ENCODE measurements around the gene SLC35F3. TPM values are rescaled to one million over a fixed set of nuclear protein-coding genes. Genes with fewer than 3 reads are reported as not detected.

SLC35F3 gene
- 0.29 TPM for polyA plus RNA-seq (2013, experiment 1 of 2)
- polyA plus RNA-seq (2013, experiment 2 of 2) = 0.25 TPM

- Histone ChIP-seq H3K27ac (ENCODE audit: low read depth, low read length, severe bottlenecking) (no peak within 1 kb of the TSS), H3K4me3 (ENCODE audit: extremely low read depth, insufficient read depth, low read length, poor library complexity, severe bottlenecking) (peak within 1 kb of the TSS; percentile 37), H3K4me1 (ENCODE audit: control insufficient read depth, insufficient read depth, low read length, poor library complexity, severe bottlenecking) (no peaks in the 10 kb centered on the region), H3K9me3 (ENCODE audit: control insufficient read depth, low read length) (no peaks in the 10 kb centered on the region), H3K36me3 (ENCODE audit: control insufficient read depth, insufficient read depth, low read length) (no peaks in the 10 kb centered on the region)
- 1% methylated on average over 43 to 84 of the region's 101 CpGs for WGBS, 2 experiments (ENCODE audit: insufficient coverage in 2 of 2)
Observed at GRCh38 chr1:233904633-233905415, at the start of gene SLC35F3. Gene SLC35F3, plus strand, starts transcription at chr1:233904676.

DNA sequence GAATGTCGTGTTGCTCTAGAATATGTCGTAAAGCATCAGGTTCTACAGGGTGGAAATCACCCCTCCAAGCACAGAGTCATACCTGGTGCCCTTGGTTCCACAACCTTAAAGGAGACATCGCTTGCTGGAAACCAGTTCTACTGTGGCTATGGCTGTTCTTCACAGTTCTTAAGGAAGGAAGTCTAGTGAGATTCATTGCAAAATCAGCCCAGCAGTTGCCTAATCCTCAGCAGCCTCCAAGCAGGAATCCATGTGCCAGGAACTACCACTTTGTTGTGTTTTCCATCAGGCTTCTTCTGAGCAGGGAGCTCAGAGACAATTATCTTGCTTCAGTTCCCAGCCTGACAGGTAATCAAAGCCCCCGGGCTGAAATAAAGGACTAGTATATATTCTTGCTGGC lies 45.0 kb upstream of the SLC35F3 start:
- Histone ChIP-seq H3K27ac (ENCODE audit: low read depth, low read length, severe bottlenecking) (no peak overlapping the region), H3K36me3 (ENCODE audit: control insufficient read depth, insufficient read depth, low read length) (no peaks in the 10 kb centered on the region), H3K9me3 (ENCODE audit: control insufficient read depth, low read length) (no peaks in the 10 kb centered on the region), H3K4me1 (ENCODE audit: control insufficient read depth, insufficient read depth, low read length, poor library complexity, severe bottlenecking) (peaks cover 4% of the 10 kb centered on the region), H3K4me3 (ENCODE audit: extremely low read depth, insufficient read depth, low read length, poor library complexity, severe bottlenecking) (no peak overlapping the region)
- WGBS, 2 experiments (ENCODE audit: insufficient coverage in 2 of 2) = 67% methylated on average over 1 of the region's 4 CpGs; no CpG with 5 or more reads in 1 of the 2 experiments

DNA sequence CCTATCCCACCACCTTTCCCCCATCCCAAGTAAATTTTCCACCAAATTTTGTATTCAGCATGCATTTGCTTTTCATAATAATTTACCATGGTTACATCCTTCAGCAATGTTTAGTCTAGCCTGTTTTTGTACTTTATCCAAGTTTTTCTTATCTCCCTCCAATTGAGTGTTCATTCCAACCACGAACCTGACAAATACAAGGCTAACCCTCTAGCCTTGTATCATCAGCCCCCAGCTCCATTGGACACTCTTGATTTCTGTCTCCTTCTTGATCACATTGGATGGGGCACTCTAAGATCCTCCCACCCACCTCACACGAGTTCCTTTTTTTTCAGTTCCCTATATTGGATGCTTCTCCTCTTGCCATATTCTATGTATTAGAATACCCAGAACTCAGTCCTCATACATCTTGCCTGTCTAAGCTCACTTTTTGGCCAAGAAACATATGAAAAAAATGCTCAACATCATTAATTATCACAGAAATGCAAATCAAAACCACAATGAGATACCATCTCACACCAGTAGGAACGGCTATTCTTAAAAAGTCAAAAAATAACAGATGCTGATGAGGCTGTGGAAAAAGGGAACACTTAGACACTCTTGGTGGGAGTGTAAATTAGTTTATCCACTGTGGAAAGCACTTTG lies 40.5 kb upstream of the SLC35F3 start:
- Histone ChIP-seq H3K36me3 (ENCODE audit: control insufficient read depth, insufficient read depth, low read length) (no peaks in the 10 kb centered on the region), H3K27ac (ENCODE audit: low read depth, low read length, severe bottlenecking) (no peak overlapping the region), H3K4me3 (ENCODE audit: extremely low read depth, insufficient read depth, low read length, poor library complexity, severe bottlenecking) (no peak overlapping the region), H3K9me3 (ENCODE audit: control insufficient read depth, low read length) (peaks cover 20% of the 10 kb centered on the region), H3K4me1 (ENCODE audit: control insufficient read depth, insufficient read depth, low read length, poor library complexity, severe bottlenecking) (no peaks in the 10 kb centered on the region)
- 73 to 83% methylated on average over 1 to 2 of the region's 3 CpGs for WGBS, 2 experiments (ENCODE audit: insufficient coverage in 2 of 2)

DNA sequence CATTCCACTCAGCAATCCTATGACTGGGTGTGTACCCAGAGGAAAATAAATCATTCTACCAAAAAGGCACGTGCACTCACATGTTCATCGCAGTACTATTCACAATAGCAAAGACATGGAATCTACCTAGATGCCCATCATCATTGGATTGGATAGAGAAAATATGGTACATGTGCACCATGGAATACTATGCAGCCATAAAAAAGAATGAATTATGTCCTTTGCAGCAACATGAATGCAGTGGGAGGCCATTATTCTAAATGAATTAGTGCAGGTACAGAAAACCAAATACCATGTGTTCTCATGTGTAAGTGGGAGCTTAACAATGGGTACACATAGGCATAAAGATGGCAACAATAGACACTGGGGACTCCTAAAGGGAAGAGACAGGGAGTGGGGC lies 39.9 kb upstream of the SLC35F3 start:
- Histone ChIP-seq H3K4me3 (ENCODE audit: extremely low read depth, insufficient read depth, low read length, poor library complexity, severe bottlenecking) (no peak overlapping the region), H3K27ac (ENCODE audit: low read depth, low read length, severe bottlenecking) (no peak overlapping the region), H3K4me1 (ENCODE audit: control insufficient read depth, insufficient read depth, low read length, poor library complexity, severe bottlenecking) (no peaks in the 10 kb centered on the region), H3K36me3 (ENCODE audit: control insufficient read depth, insufficient read depth, low read length) (no peaks in the 10 kb centered on the region), H3K9me3 (ENCODE audit: control insufficient read depth, low read length) (peaks cover 20% of the 10 kb centered on the region)
- WGBS, 2 experiments (ENCODE audit: insufficient coverage in 2 of 2) = 83% methylated on average over 1 of the region's 2 CpGs; no CpG with 5 or more reads in 1 of the 2 experiments

GRCh38 chr1:233865216-233865615 lies 39.3 kb upstream of the SLC35F3 start:
- Histone ChIP-seq H3K4me1 (ENCODE audit: control insufficient read depth, insufficient read depth, low read length, poor library complexity, severe bottlenecking) (no peaks in the 10 kb centered on the region), H3K27ac (ENCODE audit: low read depth, low read length, severe bottlenecking) (no peak overlapping the region), H3K9me3 (ENCODE audit: control insufficient read depth, low read length) (peaks cover 24% of the 10 kb centered on the region), H3K4me3 (ENCODE audit: extremely low read depth, insufficient read depth, low read length, poor library complexity, severe bottlenecking) (no peak overlapping the region), H3K36me3 (ENCODE audit: control insufficient read depth, insufficient read depth, low read length) (no peaks in the 10 kb centered on the region)
- WGBS, 2 experiments (ENCODE audit: insufficient coverage in 2 of 2) = 83 to 85% methylated on average over 1 of the region's 2 CpGs

GRCh38 chr1:233865902-233866301 lies 38.6 kb upstream of the SLC35F3 start:
- Histone ChIP-seq H3K36me3 (ENCODE audit: control insufficient read depth, insufficient read depth, low read length) (no peaks in the 10 kb centered on the region), H3K27ac (ENCODE audit: low read depth, low read length, severe bottlenecking) (no peak overlapping the region), H3K9me3 (ENCODE audit: control insufficient read depth, low read length) (peaks cover 24% of the 10 kb centered on the region), H3K4me3 (ENCODE audit: extremely low read depth, insufficient read depth, low read length, poor library complexity, severe bottlenecking) (no peak overlapping the region), H3K4me1 (ENCODE audit: control insufficient read depth, insufficient read depth, low read length, poor library complexity, severe bottlenecking) (no peaks in the 10 kb centered on the region)
- WGBS, 2 experiments (ENCODE audit: insufficient coverage in 2 of 2) = no CpG with 5 or more reads among the region's 1 CpG

- Histone ChIP-seq H3K27ac (ENCODE audit: low read depth, low read length, severe bottlenecking) (no peak overlapping the region), H3K4me1 (ENCODE audit: control insufficient read depth, insufficient read depth, low read length, poor library complexity, severe bottlenecking) (no peaks in the 10 kb centered on the region), H3K9me3 (ENCODE audit: control insufficient read depth, low read length) (peaks cover 24% of the 10 kb centered on the region), H3K36me3 (ENCODE audit: control insufficient read depth, insufficient read depth, low read length) (no peaks in the 10 kb centered on the region), H3K4me3 (ENCODE audit: extremely low read depth, insufficient read depth, low read length, poor library complexity, severe bottlenecking) (no peak overlapping the region)
- no CpG with 5 or more reads among the region's 2 CpGs for WGBS, 2 experiments (ENCODE audit: insufficient coverage in 2 of 2)
Observed at GRCh38 chr1:233867028-233867427, 37.4 kb upstream of the SLC35F3 start.

DNA sequence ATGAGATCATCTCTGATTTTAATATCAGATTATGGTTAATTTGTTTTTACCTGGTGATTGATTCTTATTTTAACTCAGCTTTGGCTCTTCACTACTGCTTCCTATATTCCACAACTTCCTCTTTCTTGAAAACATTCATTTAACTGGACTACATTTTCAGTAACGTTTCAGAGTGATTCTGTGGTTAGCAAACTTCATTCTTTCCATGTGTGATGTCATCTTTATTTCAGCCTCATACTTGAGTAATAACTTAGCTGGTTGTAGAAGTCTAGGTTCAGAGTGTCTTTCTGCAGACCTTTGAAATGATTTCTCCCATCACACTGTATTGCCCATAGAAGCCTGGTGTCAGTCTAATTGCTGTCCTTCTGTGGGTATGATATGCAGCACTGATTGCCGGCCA lies 36.0 kb upstream of the SLC35F3 start:
- no peak overlapping the region for H3K4me3 ChIP-seq (ENCODE audit: extremely low read depth, insufficient read depth, low read length, poor library complexity, severe bottlenecking)
- no peak overlapping the region for H3K27ac ChIP-seq (ENCODE audit: low read depth, low read length, severe bottlenecking)
- 100% methylated on average over 1 of the region's 2 CpGs; no CpG with 5 or more reads in 1 of the 2 experiments for WGBS, 2 experiments (ENCODE audit: insufficient coverage in 2 of 2)
- no peaks in the 10 kb centered on the region for H3K36me3 ChIP-seq (ENCODE audit: control insufficient read depth, insufficient read depth, low read length)
- H3K4me1 ChIP-seq (ENCODE audit: control insufficient read depth, insufficient read depth, low read length, poor library complexity, severe bottlenecking) = no peaks in the 10 kb centered on the region
- peaks cover 24% of the 10 kb centered on the region for H3K9me3 ChIP-seq (ENCODE audit: control insufficient read depth, low read length)

DNA sequence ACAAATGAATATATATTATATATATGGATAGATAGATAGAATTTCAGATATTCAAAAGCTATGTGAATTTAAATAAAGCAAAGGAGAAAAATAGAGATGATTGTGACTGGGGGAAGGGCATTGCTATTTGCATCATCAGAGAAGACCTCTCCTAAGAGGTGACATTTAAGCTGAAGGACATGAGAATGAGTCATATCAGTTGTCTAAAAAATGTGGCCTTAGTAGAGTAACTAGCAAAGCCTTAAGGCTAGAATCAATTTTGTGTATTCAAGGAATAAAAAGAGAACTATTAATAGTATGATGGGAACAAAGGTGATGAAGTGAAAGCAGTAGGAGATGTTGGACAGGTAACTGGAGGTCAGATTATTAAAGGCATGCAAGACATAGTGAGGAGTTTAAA lies 34.8 kb upstream of the SLC35F3 start:
- Histone ChIP-seq H3K36me3 (ENCODE audit: control insufficient read depth, insufficient read depth, low read length) (no peaks in the 10 kb centered on the region), H3K4me1 (ENCODE audit: control insufficient read depth, insufficient read depth, low read length, poor library complexity, severe bottlenecking) (no peaks in the 10 kb centered on the region), H3K9me3 (ENCODE audit: control insufficient read depth, low read length) (peaks cover 24% of the 10 kb centered on the region), H3K4me3 (ENCODE audit: extremely low read depth, insufficient read depth, low read length, poor library complexity, severe bottlenecking) (no peak overlapping the region), H3K27ac (ENCODE audit: low read depth, low read length, severe bottlenecking) (no peak overlapping the region)

DNA sequence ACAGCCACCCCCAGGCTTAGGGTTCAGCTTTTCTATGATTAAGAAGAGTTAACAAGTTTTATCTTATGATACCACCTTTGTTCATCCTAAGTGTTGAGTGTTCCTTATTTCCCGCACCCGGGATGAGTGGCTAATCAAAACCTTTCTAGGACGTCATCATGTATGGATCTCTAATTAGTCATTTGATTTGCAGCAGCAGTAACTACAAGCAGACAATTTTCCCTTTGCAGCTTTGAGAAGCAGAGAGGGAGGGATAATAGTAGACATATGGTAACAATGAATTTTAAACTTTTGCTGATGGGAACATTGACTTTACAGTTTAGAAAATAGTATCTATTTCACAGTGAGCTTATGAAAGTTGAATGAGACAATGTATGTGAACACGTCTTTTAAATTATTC lies 30.8 kb upstream of the SLC35F3 start:
- Histone ChIP-seq H3K4me3 (ENCODE audit: extremely low read depth, insufficient read depth, low read length, poor library complexity, severe bottlenecking) (no peak overlapping the region), H3K4me1 (ENCODE audit: control insufficient read depth, insufficient read depth, low read length, poor library complexity, severe bottlenecking) (no peaks in the 10 kb centered on the region), H3K36me3 (ENCODE audit: control insufficient read depth, insufficient read depth, low read length) (no peaks in the 10 kb centered on the region), H3K9me3 (ENCODE audit: control insufficient read depth, low read length) (peaks cover 4% of the 10 kb centered on the region), H3K27ac (ENCODE audit: low read depth, low read length, severe bottlenecking) (no peak overlapping the region)
- WGBS, 2 experiments (ENCODE audit: insufficient coverage in 2 of 2) = 89% methylated on average over 3 of the region's 4 CpGs; no CpG with 5 or more reads in 1 of the 2 experiments

- Histone ChIP-seq H3K36me3 (ENCODE audit: control insufficient read depth, insufficient read depth, low read length) (no peaks in the 10 kb centered on the region), H3K4me3 (ENCODE audit: extremely low read depth, insufficient read depth, low read length, poor library complexity, severe bottlenecking) (no peak overlapping the region)
- WGBS, 2 experiments (ENCODE audit: insufficient coverage in 2 of 2) = 80 to 88% methylated on average over 1 to 2 of the region's 3 CpGs
Observed at GRCh38 chr1:233879841-233880240, 24.6 kb upstream of the SLC35F3 start.

More at GRCh38 chr1:233879841-233880240, 24.6 kb upstream of the SLC35F3 start:
- H3K27ac ChIP-seq (ENCODE audit: low read depth, low read length, severe bottlenecking) = no peak overlapping the region
- H3K4me1 ChIP-seq (ENCODE audit: control insufficient read depth, insufficient read depth, low read length, poor library complexity, severe bottlenecking) = no peaks in the 10 kb centered on the region
- no peaks in the 10 kb centered on the region for H3K9me3 ChIP-seq (ENCODE audit: control insufficient read depth, low read length)

Data from mesodermal cell (in vitro differentiated cells).